H9 (cell line): Measurements from ENCODE around the gene NEK5. TPM values are rescaled to one million over a fixed set of nuclear protein-coding genes. Genes with fewer than 3 reads are reported as not detected.
"Not testable (repeated sequence)": the region's sequence is repeated elsewhere in the genome, so short reads cannot be mapped to it uniquely, and the experiment has no call there.

Experiments used
- DNase-seq: peaks from one replicate; pipeline ENCODE4 v3.0.0-alpha.2; 2017
- H2AFZ ChIP-seq: one replicate; pipeline ENCODE4 v1.6.1; 2013; ENCODE audit warnings: mild to moderate bottlenecking, low read length, control low read depth, moderate library complexity
- H2AK5ac ChIP-seq: 2 replicates; pipeline ENCODE4 v1.6.1; 2013; ENCODE audit warnings: low read length, control low read depth, mixed read lengths; ENCODE audit not compliant: insufficient read length
- H2BK120ac ChIP-seq: one replicate; pipeline ENCODE4 v1.6.1; 2013; ENCODE audit warnings: low read depth, mild to moderate bottlenecking, low read length, control low read depth, inconsistent platforms; ENCODE audit not compliant: poor library complexity, severe bottlenecking
- H2BK12ac ChIP-seq: 2 replicates; pipeline ENCODE4 v1.6.1; 2013; ENCODE audit warnings: low read length, control low read depth, mixed read lengths, low read depth; ENCODE audit not compliant: insufficient read length
- H2BK15ac ChIP-seq: 2 replicates; pipeline ENCODE4 v1.6.1; 2013; ENCODE audit warnings: low read depth, low read length, control low read depth
- H2BK20ac ChIP-seq: one replicate; pipeline ENCODE4 v1.6.1; 2013; ENCODE audit warnings: low read depth, mild to moderate bottlenecking, low read length, control low read depth, inconsistent platforms; ENCODE audit not compliant: poor library complexity, severe bottlenecking
- H2BK5ac ChIP-seq: 2 replicates; pipeline ENCODE4 v1.6.1; 2013; ENCODE audit warnings: low read length, control low read depth, mixed read lengths; ENCODE audit not compliant: insufficient read length
- H3K14ac ChIP-seq: 2 replicates; pipeline ENCODE4 v1.6.1; 2013; ENCODE audit warnings: low read length, control low read depth; ENCODE audit not compliant: insufficient read depth
- H3K18ac ChIP-seq: 2 replicates; pipeline ENCODE4 v1.6.1; 2013; ENCODE audit warnings: low read depth, mild to moderate bottlenecking, mixed read lengths, low read length, control low read depth; ENCODE audit not compliant: insufficient read length
- H3K23ac ChIP-seq: 2 replicates; pipeline ENCODE4 v1.6.1; 2013; ENCODE audit warnings: low read length, control low read depth, mixed read lengths, low read depth; ENCODE audit not compliant: insufficient read length
- H3K23me2 ChIP-seq: 2 replicates; pipeline ENCODE4 v1.6.1; 2013; ENCODE audit warnings: low read depth, mild to moderate bottlenecking, mixed read lengths, low read length, control low read depth; ENCODE audit not compliant: insufficient read length, poor library complexity, severe bottlenecking
- H3K27ac ChIP-seq: 2 replicates; pipeline ENCODE4 v1.5.1; 2013; ENCODE audit warnings: low read length, control low read depth, mixed read lengths, low read depth; ENCODE audit not compliant: insufficient read length
- H3K27me3 ChIP-seq: 2 replicates; pipeline ENCODE4 v1.6.1; 2013; ENCODE audit warnings: low read length, control low read depth, inconsistent platforms; ENCODE audit not compliant: insufficient read depth
- H3K4ac ChIP-seq: 2 replicates; pipeline ENCODE4 v1.6.1; 2013; ENCODE audit warnings: low read depth, mild to moderate bottlenecking, control low read depth, inconsistent platforms, low read length, moderate library complexity
- H3K4me1 ChIP-seq: 2 replicates; pipeline ENCODE4 v1.6.1; 2013; ENCODE audit warnings: low read length, control low read depth, inconsistent platforms; ENCODE audit not compliant: insufficient read depth
- H3K4me2 ChIP-seq: 2 replicates; pipeline ENCODE4 v1.6.1; 2013; ENCODE audit warnings: low read length, control low read depth, mixed read lengths; ENCODE audit not compliant: insufficient read length, insufficient read depth
- H3K56ac ChIP-seq: 2 replicates; pipeline ENCODE4 v1.6.1; 2013; ENCODE audit warnings: low read depth, mild to moderate bottlenecking, mixed read lengths, low read length, control low read depth; ENCODE audit not compliant: insufficient read length
- H3K79me1 ChIP-seq: 2 replicates; pipeline ENCODE4 v1.6.1; 2013; ENCODE audit warnings: low read depth, mild to moderate bottlenecking, moderate library complexity, low read length, control low read depth, inconsistent platforms; ENCODE audit not compliant: insufficient read depth, poor library complexity, severe bottlenecking
- H3K79me2 ChIP-seq: 2 replicates; pipeline ENCODE4 v1.6.1; 2013; ENCODE audit warnings: low read length, control low read depth, inconsistent platforms; ENCODE audit not compliant: insufficient read depth
- H3K9ac ChIP-seq: 2 replicates; pipeline ENCODE4 v1.6.1; 2013; ENCODE audit warnings: low read length, control low read depth, mixed read lengths; ENCODE audit not compliant: insufficient read length; ENCODE audit errors: extremely low read depth
- H3K9me3 ChIP-seq: one replicate; pipeline ENCODE4 v1.6.1; 2013; ENCODE audit warnings: low read depth, low read length, inconsistent platforms; ENCODE audit not compliant: control insufficient read depth
- H3T11ph ChIP-seq: one replicate; pipeline ENCODE4 v1.6.1; 2013; ENCODE audit warnings: mild to moderate bottlenecking, low read length, control low read depth, inconsistent platforms
- H4K20me1 ChIP-seq: one replicate; pipeline ENCODE4 v1.6.1; 2013; ENCODE audit not compliant: control insufficient read depth, insufficient read length, insufficient read depth
- H4K5ac ChIP-seq: 2 replicates; pipeline ENCODE4 v1.6.1; 2013; ENCODE audit warnings: low read depth, mild to moderate bottlenecking, mixed read lengths, low read length, control low read depth; ENCODE audit not compliant: insufficient read length
- H4K8ac ChIP-seq: replicated peaks from 2 replicates; pipeline ENCODE4 v1.6.1; 2013; ENCODE audit warnings: low read length, control low read depth, mixed read lengths, low read depth; ENCODE audit not compliant: insufficient read length
- H4K91ac ChIP-seq: 2 replicates; pipeline ENCODE4 v1.6.1; 2013; ENCODE audit warnings: low read depth, mild to moderate bottlenecking, moderate library complexity, mixed read lengths, low read length, control low read depth; ENCODE audit not compliant: insufficient read length
- H3K27ac Mint-ChIP-seq, 3 experiments: 2 replicates in 2 of 3; 3 replicates in 1 of 3; pipeline ENCODE4 v1.8.0; 2020 to 2021; ENCODE audit warnings: mixed read lengths in 3 of 3, mild to moderate bottlenecking in 1 of 3, moderate library complexity in 1 of 3
- H3K27me3 Mint-ChIP-seq: 2 replicates; pipeline ENCODE4 v1.8.0; 2021; ENCODE audit warnings: low read depth, mild to moderate bottlenecking, moderate library complexity, mixed read lengths
- H3K36me3 Mint-ChIP-seq, 3 experiments: 2 replicates in 2 of 3; 3 replicates in 1 of 3; pipeline ENCODE4 v1.8.0; 2020 to 2021; ENCODE audit warnings: low read depth in 3 of 3, mixed read lengths in 3 of 3; ENCODE audit not compliant: insufficient read depth in 1 of 3
- H3K4me1 Mint-ChIP-seq, 2 experiments: 2 replicates each; pipeline ENCODE4 v1.8.0; 2020; ENCODE audit warnings: mixed read lengths in 2 of 2
- H3K4me3 Mint-ChIP-seq, 2 experiments: 2 replicates in 1 of 2; 3 replicates in 1 of 2; pipeline ENCODE4 v1.8.0; 2020 to 2021; ENCODE audit warnings: mild to moderate bottlenecking in 2 of 2, mixed read lengths in 2 of 2, moderate library complexity in 1 of 2
- H3K9me3 Mint-ChIP-seq, 2 experiments: 2 replicates in 1 of 2; 3 replicates in 1 of 2; pipeline ENCODE4 v1.8.0; 2020; ENCODE audit warnings: mild to moderate bottlenecking in 2 of 2, mixed read lengths in 2 of 2, moderate library complexity in 1 of 2
- WGBS: extraction: QIAGEN DNeasy Blood & Tissue Kit; methylation state at CpG from one replicate; pipeline ENCODE4 v1.1.7; 2013; ENCODE audit warnings: missing lambda C conversion rate, low lambda C conversion rate, mixed read lengths; ENCODE audit not compliant: insufficient read length; ENCODE audit errors: extremely low coverage; 5-methylcytosine and 5-hydroxymethylcytosine counted together
- total RNA-seq: library from RNA; stranded (reverse); gene quantifications from 2 replicates; pipeline ENCODE4 v1.2.1, GENCODE V29; 2021

NEK5 gene
- total RNA-seq, 1 experiment from 2014 or later, result 0.26 TPM

GRCh38 chr13:52170828-52171391, 42.0 kb upstream of the NEK5 start:
- not testable (repeated sequence) for H3K27ac ChIP-seq, H3K4ac ChIP-seq, H4K91ac ChIP-seq, H3K4me1 Mint-ChIP-seq, H3K4me3 Mint-ChIP-seq, H3K9me3 ChIP-seq, H3K9me3 Mint-ChIP-seq, H3K4me1 ChIP-seq, H3K9ac ChIP-seq, DNase-seq, H2BK120ac ChIP-seq, H4K5ac ChIP-seq, H2AK5ac ChIP-seq, H4K20me1 ChIP-seq, H3K18ac ChIP-seq, H2BK5ac ChIP-seq, H3K79me2 ChIP-seq, H3K23ac ChIP-seq, H3K23me2 ChIP-seq, H3K27me3 Mint-ChIP-seq, H3K14ac ChIP-seq, H3K56ac ChIP-seq, H3T11ph ChIP-seq, H2AFZ ChIP-seq, H2BK20ac ChIP-seq, H3K27ac Mint-ChIP-seq, H4K8ac ChIP-seq, H2BK15ac ChIP-seq, H3K79me1 ChIP-seq, H3K27me3 ChIP-seq, H3K4me2 ChIP-seq, H2BK12ac ChIP-seq
- H3K36me3 Mint-ChIP-seq, result peaks cover 0 to 62% (median 22%) of the 10 kb centered on the region in 3 experiments; a peak in 6 of 7 replicates
- no CpG with 5 or more reads among the region's 1 CpG for WGBS
